GM23338 (cell line): Measurements from ENCODE around the gene CFLAR. TPM values are rescaled to one million over a fixed set of nuclear protein-coding genes. Genes with fewer than 3 reads are reported as not detected.

Experiments used
- ATAC-seq: fragments of 200-7000 bp; cut with Tn5 transposase; 3 replicates; pipeline ENCODE4 v1.9.1; 2020
- DNase-seq: peaks from one replicate; pipeline ENCODE4 v3.0.0-alpha.2; 2015; ENCODE audit warnings: low spot score
- H2AFZ ChIP-seq: fragments of 200-600 bp; sonication (generic); 2 replicates; pipeline ENCODE4 v1.8.0; 2016; ENCODE audit warnings: antibody characterized with exemption, mild to moderate bottlenecking, moderate library complexity
- H3F3A ChIP-seq: fragments of 200-600 bp; sonication (generic); replicated peaks from 2 replicates; pipeline ENCODE4 v1.8.0; 2017; ENCODE audit warnings: antibody characterized with exemption, mixed run types, low read depth
- H3K27ac ChIP-seq: fragments of 200-600 bp; sonication (generic); 2 replicates; pipeline ENCODE4 v1.6.1; 2016; ENCODE audit warnings: low read depth
- H3K27me3 ChIP-seq: fragments of 200-600 bp; sonication (generic); 2 replicates; pipeline ENCODE4 v1.8.0; 2016; ENCODE audit warnings: mild to moderate bottlenecking, mixed run types, moderate library complexity; ENCODE audit not compliant: insufficient read depth
- H3K36me3 ChIP-seq: fragments of 200-600 bp; sonication (generic); 2 replicates; pipeline ENCODE4 v1.8.0; 2016; ENCODE audit warnings: mild to moderate bottlenecking; ENCODE audit not compliant: insufficient read depth
- H3K4me1 ChIP-seq: fragments of 200-600 bp; sonication (generic); 2 replicates; pipeline ENCODE4 v1.8.0; 2016; ENCODE audit warnings: mild to moderate bottlenecking, moderate library complexity; ENCODE audit not compliant: insufficient read depth
- H3K4me2 ChIP-seq: fragments of 200-600 bp; sonication (generic); 2 replicates; pipeline ENCODE4 v1.7.1; 2017; ENCODE audit warnings: mixed run types
- H3K4me3 ChIP-seq: fragments of 200-600 bp; sonication (generic); 2 replicates; pipeline ENCODE4 v1.6.1; 2016; ENCODE audit warnings: mixed run types
- H3K79me2 ChIP-seq: fragments of 200-600 bp; sonication (generic); replicated peaks from 2 replicates; pipeline ENCODE4 v1.8.0; 2017; ENCODE audit warnings: mild to moderate bottlenecking; ENCODE audit not compliant: insufficient read depth
- H3K9me2 ChIP-seq: fragments of 200-600 bp; sonication (generic); 2 replicates; pipeline ENCODE4 v1.8.0; 2017; ENCODE audit not compliant: insufficient read depth
- H4K20me1 ChIP-seq: fragments of 200-600 bp; sonication (generic); replicated peaks from 2 replicates; pipeline ENCODE4 v1.8.0; 2017; ENCODE audit warnings: mild to moderate bottlenecking; ENCODE audit not compliant: insufficient read depth
- H3K27ac Mint-ChIP-seq: 2 replicates; pipeline ENCODE4 v1.8.0; 2020; ENCODE audit warnings: inconsistent platforms, mild to moderate bottlenecking, moderate library complexity, mixed read lengths
- H3K27me3 Mint-ChIP-seq: 3 replicates; pipeline ENCODE4 v1.8.0; 2022; ENCODE audit warnings: low read depth, mild to moderate bottlenecking, moderate library complexity, mixed read lengths, inconsistent platforms; ENCODE audit not compliant: insufficient read depth, poor library complexity
- H3K36me3 Mint-ChIP-seq: 3 replicates; pipeline ENCODE4 v1.8.0; 2021; ENCODE audit warnings: low read depth, mild to moderate bottlenecking, inconsistent platforms, moderate library complexity, mixed read lengths
- H3K4me1 Mint-ChIP-seq: 3 replicates; pipeline ENCODE4 v1.8.0; 2020; ENCODE audit warnings: mild to moderate bottlenecking, inconsistent platforms, mixed read lengths
- H3K4me3 Mint-ChIP-seq: 3 replicates; pipeline ENCODE4 v1.8.0; 2021; ENCODE audit warnings: moderate library complexity, mild to moderate bottlenecking, inconsistent platforms, mixed read lengths
- H3K9me3 Mint-ChIP-seq: 3 replicates; pipeline ENCODE4 v1.8.0; 2020; ENCODE audit warnings: moderate library complexity, mild to moderate bottlenecking, inconsistent platforms, mixed read lengths
- CREB1 ChIP-seq: fragments of 250-450 bp; sonication (Bioruptor Pico); IDR thresholded peaks from 2 replicates; pipeline ENCODE4 v1.5.0; 2020; ENCODE audit warnings: low read depth, mild to moderate bottlenecking, moderate library complexity
- CTCF ChIP-seq, 2 experiments: fragments of 200-600 bp in 1 of 2; sonication (generic) in 1 of 2; conservative IDR thresholded peaks; 2 replicates each; pipeline versions ENCODE4 v1.5.1 to v1.6.1; 2016 to 2017; ENCODE audit warnings: antibody characterized with exemption in 2 of 2, low read depth in 2 of 2, mild to moderate bottlenecking in 2 of 2, moderate library complexity in 1 of 2
- EZH2 ChIP-seq: fragments of 200-600 bp; sonication (generic); IDR thresholded peaks from one replicate; pipeline ENCODE4 v1.8.0; 2017; ENCODE audit warnings: antibody characterized with exemption, mild to moderate bottlenecking, low read depth; ENCODE audit not compliant: unreplicated experiment
- NANOG ChIP-seq: IDR thresholded peaks from 2 replicates; pipeline ENCODE4 v1.6.1; 2016; ENCODE audit warnings: antibody characterized with exemption, borderline replicate concordance
- POLR2AphosphoS5 ChIP-seq: IDR thresholded peaks from 2 replicates; pipeline ENCODE4 v1.6.1; 2016; ENCODE audit warnings: antibody characterized with exemption, low read depth
- REST ChIP-seq: IDR thresholded peaks from one replicate; pipeline ENCODE4 v1.6.1; 2018; ENCODE audit warnings: antibody characterized with exemption; ENCODE audit not compliant: unreplicated experiment
- STAT1 ChIP-seq: IDR thresholded peaks from one replicate; pipeline ENCODE4 v1.6.1; 2016; ENCODE audit warnings: antibody characterized with exemption; ENCODE audit not compliant: unreplicated experiment
- ZNF114 ChIP-seq: fragments of 250-450 bp; sonication (Bioruptor Pico); IDR thresholded peaks from 2 replicates; pipeline ENCODE4 v1.5.0; 2020; ENCODE audit warnings: mild to moderate bottlenecking, moderate library complexity
- ZNF331 ChIP-seq: fragments of 250-450 bp; sonication (Bioruptor Pico); IDR thresholded peaks from 2 replicates; pipeline ENCODE4 v1.5.0; 2020; ENCODE audit warnings: low read depth, mild to moderate bottlenecking, moderate library complexity
- polyA plus RNA-seq: library from polyadenylated mRNA; unstranded; fragments of >200 nt; fragmentation: Nextera tagmentation; extraction: Ambion mirVana; gene quantifications from 2 replicates; pipeline ENCODE4 v1.2.1, GENCODE V29; 2016
- total RNA-seq: library from RNA; depleted of rRNA; stranded (reverse); fragments of >200 nt; shearing (Covaris generic); gene quantifications from 2 replicates; pipeline ENCODE4 v1.2.3, GENCODE V29; 2014
- TF ChIP-seq, protein P1 (sequence below): fragments of 250-450 bp; sonication (Bioruptor Pico); IDR thresholded peaks from 2 replicates; pipeline ENCODE4 v1.5.0; 2020; ENCODE audit warnings: mild to moderate bottlenecking, moderate library complexity
- TF ChIP-seq, protein P2 (sequence below): IDR thresholded peaks from 2 replicates; pipeline ENCODE4 v1.6.1; 2016; ENCODE audit warnings: antibody characterized with exemption

The CFLAR gene
- total and polyA plus RNA-seq, 2 experiments from 2014 or later: 10.1 to 15.1 TPM

DNA sequence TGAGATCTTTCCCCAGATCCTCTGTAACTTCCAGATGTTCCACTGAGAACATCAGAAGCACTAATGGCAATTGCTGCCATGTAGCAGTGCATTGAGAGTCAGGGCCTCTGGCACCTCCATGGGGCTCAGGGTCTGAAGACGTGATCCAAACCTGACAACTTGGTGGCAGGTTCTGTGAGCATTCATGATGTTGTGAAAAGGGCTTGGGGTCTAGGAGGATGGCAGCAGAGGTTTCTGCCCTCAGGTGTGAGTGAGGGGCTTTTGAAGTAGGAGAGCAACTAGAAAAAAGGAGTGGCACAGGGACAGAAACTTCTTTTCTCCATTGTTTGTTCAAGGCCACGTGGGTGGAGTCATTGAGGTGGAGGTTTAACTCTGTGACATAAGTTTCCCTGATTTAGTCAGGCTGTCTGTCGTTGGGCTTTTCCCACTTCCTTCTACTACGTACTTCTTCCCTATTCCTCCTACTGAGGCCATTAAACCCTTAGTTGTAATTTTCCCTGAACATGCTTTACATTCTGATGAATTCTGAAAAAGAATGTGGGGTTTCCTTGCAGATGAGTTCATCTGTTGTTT, 13.1 kb downstream of the CFLAR start (continued):
- TF ChIP-seq, protein P1, sequence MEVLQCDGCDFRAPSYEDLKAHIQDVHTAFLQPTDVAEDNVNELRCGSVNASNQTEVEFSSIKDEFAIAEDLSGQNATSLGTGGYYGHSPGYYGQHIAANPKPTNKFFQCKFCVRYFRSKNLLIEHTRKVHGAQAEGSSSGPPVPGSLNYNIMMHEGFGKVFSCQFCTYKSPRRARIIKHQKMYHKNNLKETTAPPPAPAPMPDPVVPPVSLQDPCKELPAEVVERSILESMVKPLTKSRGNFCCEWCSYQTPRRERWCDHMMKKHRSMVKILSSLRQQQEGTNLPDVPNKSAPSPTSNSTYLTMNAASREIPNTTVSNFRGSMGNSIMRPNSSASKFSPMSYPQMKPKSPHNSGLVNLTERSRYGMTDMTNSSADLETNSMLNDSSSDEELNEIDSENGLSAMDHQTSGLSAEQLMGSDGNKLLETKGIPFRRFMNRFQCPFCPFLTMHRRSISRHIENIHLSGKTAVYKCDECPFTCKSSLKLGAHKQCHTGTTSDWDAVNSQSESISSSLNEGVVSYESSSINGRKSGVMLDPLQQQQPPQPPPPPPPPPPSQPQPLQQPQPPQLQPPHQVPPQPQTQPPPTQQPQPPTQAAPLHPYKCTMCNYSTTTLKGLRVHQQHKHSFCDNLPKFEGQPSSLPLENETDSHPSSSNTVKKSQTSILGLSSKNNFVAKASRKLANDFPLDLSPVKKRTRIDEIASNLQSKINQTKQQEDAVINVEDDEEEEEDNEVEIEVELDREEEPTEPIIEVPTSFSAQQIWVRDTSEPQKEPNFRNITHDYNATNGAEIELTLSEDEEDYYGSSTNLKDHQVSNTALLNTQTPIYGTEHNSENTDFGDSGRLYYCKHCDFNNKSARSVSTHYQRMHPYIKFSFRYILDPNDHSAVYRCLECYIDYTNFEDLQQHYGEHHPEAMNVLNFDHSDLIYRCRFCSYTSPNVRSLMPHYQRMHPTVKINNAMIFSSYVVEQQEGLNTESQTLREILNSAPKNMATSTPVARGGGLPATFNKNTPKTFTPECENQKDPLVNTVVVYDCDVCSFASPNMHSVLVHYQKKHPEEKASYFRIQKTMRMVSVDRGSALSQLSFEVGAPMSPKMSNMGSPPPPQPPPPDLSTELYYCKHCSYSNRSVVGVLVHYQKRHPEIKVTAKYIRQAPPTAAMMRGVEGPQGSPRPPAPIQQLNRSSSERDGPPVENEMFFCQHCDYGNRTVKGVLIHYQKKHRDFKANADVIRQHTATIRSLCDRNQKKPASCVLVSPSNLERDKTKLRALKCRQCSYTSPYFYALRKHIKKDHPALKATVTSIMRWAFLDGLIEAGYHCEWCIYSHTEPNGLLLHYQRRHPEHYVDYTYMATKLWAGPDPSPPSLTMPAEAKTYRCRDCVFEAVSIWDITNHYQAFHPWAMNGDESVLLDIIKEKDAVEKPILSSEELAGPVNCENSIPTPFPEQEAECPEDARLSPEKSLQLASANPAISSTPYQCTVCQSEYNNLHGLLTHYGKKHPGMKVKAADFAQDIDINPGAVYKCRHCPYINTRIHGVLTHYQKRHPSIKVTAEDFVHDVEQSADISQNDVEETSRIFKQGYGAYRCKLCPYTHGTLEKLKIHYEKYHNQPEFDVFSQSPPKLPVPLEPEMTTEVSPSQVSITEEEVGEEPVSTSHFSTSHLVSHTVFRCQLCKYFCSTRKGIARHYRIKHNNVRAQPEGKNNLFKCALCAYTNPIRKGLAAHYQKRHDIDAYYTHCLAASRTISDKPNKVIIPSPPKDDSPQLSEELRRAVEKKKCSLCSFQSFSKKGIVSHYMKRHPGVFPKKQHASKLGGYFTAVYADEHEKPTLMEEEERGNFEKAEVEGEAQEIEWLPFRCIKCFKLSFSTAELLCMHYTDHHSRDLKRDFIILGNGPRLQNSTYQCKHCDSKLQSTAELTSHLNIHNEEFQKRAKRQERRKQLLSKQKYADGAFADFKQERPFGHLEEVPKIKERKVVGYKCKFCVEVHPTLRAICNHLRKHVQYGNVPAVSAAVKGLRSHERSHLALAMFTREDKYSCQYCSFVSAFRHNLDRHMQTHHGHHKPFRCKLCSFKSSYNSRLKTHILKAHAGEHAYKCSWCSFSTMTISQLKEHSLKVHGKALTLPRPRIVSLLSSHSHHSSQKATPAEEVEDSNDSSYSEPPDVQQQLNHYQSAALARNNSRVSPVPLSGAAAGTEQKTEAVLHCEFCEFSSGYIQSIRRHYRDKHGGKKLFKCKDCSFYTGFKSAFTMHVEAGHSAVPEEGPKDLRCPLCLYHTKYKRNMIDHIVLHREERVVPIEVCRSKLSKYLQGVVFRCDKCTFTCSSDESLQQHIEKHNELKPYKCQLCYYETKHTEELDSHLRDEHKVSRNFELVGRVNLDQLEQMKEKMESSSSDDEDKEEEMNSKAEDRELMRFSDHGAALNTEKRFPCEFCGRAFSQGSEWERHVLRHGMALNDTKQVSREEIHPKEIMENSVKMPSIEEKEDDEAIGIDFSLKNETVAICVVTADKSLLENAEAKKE (CRISPR knock-in tag): no peak
- TF ChIP-seq ZNF114 (CRISPR knock-in tag): no peak

GRCh38 chr2:201130524-201131186, 14.7 kb downstream of the CFLAR start:
- peaks cover 6% of the 10 kb centered on the region; the same call in 2 of the 3 replicates for H3K36me3 Mint-ChIP-seq
- Histone ChIP-seq H3K4me3 (no peak overlapping the region), H3K36me3 (no peaks in the 10 kb centered on the region), H3K79me2 (no peaks in the 10 kb centered on the region; the same call in 1 of the 2 replicates), H2AFZ (no peak overlapping the region), H3K4me2 (peak overlapping the region; percentile 56; the same call in 1 of the 2 replicates), H3K27ac (peak overlapping the region; percentile 60), H4K20me1 (no peaks in the 10 kb centered on the region), H3K9me2 (0 out of 2 replicates have a peak, but pooled peaks cover 2% of the 10 kb centered on the region), H3K27me3 (no peaks in the 10 kb centered on the region), H3K4me1 (peaks cover 48% of the 10 kb centered on the region), H3F3A (no peaks in the 10 kb centered on the region)
- DNase-seq: peak; percentile 49
- ATAC-seq: peak; percentile 46
- no peaks in the 10 kb centered on the region for H3K9me3 Mint-ChIP-seq
- H3K27ac Mint-ChIP-seq: peak overlapping the region; percentile 35; the same call in 1 of the 2 replicates
- H3K4me1 Mint-ChIP-seq: peaks cover 40% of the 10 kb centered on the region
- H3K4me3 Mint-ChIP-seq: no peak overlapping the region; the same call in 2 of the 3 replicates
- H3K27me3 Mint-ChIP-seq: peaks cover 2% of the 10 kb centered on the region
- TF ChIP-seq, protein P2, sequence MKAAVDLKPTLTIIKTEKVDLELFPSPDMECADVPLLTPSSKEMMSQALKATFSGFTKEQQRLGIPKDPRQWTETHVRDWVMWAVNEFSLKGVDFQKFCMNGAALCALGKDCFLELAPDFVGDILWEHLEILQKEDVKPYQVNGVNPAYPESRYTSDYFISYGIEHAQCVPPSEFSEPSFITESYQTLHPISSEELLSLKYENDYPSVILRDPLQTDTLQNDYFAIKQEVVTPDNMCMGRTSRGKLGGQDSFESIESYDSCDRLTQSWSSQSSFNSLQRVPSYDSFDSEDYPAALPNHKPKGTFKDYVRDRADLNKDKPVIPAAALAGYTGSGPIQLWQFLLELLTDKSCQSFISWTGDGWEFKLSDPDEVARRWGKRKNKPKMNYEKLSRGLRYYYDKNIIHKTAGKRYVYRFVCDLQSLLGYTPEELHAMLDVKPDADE: no peak
- TF ChIP-seq STAT1: no peak
- TF ChIP-seq CTCF (conservative IDR thresholded peaks at IDR 0.05; ENCODE audit: low read depth in 2 of 2): no peak
- no peak for TF ChIP-seq EZH2
- no peak for TF ChIP-seq REST
- TF ChIP-seq ZNF331 (CRISPR knock-in tag): no peak
- no peak for TF ChIP-seq CREB1 (CRISPR knock-in tag)
- TF ChIP-seq NANOG: no peak
- no peak for TF ChIP-seq POLR2AphosphoS5
